ENCODE measurements around the gene AKAP3.
A peak's percentile ranks its signal among the peaks of the same experiment; 100 is the strongest.

The AKAP3 gene

GRCh38 chr12:4648501-4649357 lies at the start of gene AKAP3, which contains the start of gene NDUFA9:
Gene AKAP3, minus strand, starts transcription at chr12:4649051. Its CDS starts 10,855 bp downstream, at chr12:4638196.
Gene NDUFA9, plus strand, starts transcription at chr12:4649114. Its CDS starts 13 bp downstream, at chr12:4649127.
- peak; percentile 72 to 80 for DNase-seq

- DNase-seq = no peak
Observed at GRCh38 chr12:4690760-4691159, 41.9 kb upstream of the AKAP3 start.

GRCh38 chr12:4685317-4685716 lies 36.5 kb upstream of the AKAP3 start:
- DNase-seq = peak in 1 of 2 experiments; percentile 3

- DNase-seq = no peak
Observed at GRCh38 chr12:4681732-4682131, 32.9 kb upstream of the AKAP3 start.

DNA sequence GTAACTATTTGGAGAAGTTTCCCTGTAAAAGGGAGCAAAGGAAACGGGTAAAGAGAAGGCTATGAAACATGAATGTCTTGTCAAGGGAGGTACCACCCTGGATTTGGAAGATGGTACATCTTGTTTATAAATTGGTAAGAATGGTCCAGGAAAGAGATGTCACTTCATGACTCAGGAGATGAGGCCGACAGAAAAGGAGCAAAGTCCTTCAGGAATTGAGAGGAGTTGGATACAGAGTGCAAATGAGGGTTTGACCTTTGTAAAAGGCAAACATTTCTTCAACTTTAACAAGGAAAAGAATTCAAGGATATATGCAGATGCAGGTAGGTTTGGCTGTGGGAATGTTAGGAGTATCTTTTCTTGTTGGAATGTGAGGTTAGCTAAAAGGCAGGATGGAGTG lies 30.9 kb upstream of the AKAP3 start:
- DNase-seq = no peak

DNA sequence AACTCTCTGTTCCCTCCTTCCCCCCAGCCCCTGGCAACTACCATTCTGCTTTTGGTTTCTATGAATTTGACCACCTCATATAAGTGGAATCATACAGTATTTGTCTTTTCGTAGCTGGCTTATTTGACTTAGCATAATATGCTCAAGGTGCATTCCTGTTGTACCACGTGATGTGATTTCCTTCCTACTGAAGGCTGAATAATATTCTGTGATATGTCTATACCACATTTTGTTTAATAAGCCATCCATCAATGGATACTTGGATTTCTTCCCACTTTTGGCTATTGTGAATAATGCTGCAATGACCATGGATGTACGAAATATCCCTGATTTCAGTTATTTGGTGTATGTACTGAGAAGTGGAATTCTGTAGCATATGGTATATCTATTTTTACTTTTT lies 16.4 kb upstream of the AKAP3 start:
- DNase-seq = no peak

- no peak for DNase-seq
Observed at GRCh38 chr12:4663971-4664505, 15.2 kb upstream of the AKAP3 start.

GRCh38 chr12:4653691-4654090 lies 4.8 kb upstream of the AKAP3 start:
- DNase-seq = no peak

GRCh38 chr12:4653257-4653656 lies 4.4 kb upstream of the AKAP3 start:
- no peak for DNase-seq

- DNase-seq = no peak
Observed at GRCh38 chr12:4649358-4649661, 459 bp upstream of the AKAP3 start.

DNA sequence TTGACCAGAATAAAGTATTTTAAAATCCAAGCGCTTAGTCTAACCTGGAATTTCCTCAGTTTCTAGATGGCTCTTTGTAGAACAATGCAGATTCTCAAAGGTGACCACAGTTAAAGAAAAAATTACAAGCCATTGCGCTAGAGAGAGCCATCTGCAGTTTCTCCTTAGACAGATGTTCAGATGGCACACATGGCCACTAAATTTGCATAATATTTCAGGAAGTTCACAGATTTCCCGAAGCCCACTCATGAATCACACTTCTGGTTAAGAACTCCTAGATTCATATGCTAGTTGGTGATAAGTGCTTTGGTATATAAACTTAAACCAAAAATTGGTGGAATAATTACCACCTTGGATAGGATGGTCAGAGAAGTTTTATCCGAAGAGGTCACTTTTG lies 749 bp downstream of the AKAP3 start:
- no peak for DNase-seq

- no peak for DNase-seq
Observed at GRCh38 chr12:4645023-4645422, 3.8 kb downstream of the AKAP3 start.

DNA sequence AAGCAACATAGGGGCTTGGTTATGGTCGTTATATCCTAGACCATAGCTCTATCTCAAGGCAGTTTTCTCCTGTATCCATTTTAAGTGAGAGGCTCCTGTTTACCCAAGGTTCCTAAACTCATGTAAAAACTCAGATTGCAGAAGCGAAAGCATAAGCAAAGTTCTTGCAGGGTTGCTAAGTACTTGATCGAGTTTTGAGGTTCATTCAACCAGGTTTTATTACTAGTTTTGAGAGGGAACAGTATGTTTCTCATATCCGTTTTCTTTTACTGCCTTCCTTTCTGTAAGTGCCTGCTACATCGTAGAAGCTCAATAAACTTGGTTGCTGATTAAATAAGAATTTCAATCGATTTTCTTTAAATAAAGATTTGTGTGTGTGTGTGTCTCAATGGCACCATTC lies 5.1 kb downstream of the AKAP3 start:
- no peak for DNase-seq

GRCh38 chr12:4630262-4630661 lies 18.6 kb downstream of the AKAP3 start:
- no peak for DNase-seq

DNA sequence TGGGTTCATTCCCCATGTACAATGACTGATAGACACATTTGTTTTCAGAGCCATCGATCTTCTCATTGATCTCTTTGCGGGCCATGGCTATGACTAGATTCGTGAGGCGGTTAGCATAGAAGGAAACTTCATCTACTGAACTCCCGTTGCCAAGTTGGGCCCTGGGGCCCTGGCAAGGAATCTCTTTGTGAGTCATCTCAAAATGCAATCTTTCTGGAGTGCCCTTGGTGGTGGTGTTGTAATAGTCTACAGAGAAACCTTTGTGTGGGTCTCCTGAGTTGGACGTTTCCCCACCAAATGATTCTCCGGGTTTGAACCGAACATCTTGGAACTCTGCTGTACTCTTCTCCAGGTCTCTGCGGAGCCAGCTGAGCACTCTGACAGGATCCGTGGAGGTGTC lies 20.4 kb downstream of the AKAP3 start:
- DNase-seq = no peak

DNA sequence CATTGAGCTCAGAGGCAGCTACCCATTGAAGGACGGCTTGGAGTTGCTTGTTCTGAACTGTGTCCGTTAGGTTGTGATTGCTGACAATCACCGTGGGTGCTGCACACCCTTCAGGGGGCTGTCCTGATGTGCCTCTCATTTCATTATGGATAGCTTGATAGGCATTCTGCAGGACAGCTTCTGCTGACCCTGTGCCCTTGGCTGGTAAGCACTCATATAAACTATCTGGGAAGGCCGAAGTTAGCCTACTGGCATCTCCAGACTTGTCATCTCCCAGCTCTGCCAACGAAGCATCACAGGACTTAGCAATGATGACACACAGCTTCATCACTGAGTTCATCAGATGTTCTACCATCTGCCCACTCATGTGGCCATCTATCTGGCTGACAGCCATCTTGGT lies 22.3 kb downstream of the AKAP3 start:
- no peak for DNase-seq

GRCh38 chr12:4621511-4621910 lies 27.3 kb downstream of the AKAP3 start:
- no peak for DNase-seq

DNA sequence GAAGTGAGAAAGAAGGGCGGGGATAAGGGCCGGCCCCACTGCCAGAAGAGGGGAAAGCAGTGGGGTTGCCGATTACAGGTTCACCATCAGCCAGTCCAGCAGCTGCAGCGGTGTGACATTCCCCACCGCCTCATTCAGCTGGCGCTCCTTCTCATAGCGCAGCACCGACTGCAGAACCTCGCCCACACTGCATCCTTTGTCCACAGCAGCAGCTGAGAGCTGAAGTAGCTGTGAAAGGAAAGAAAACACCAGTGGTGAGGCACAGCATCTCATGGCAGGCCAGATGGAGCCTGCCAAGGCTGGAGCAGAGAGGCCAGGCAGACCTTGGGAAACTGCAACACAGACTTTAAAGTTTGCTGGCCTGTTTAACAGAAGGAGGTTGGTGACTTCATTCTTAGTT lies 33.2 kb downstream of the AKAP3 start:
- DNase-seq = no peak

DNA sequence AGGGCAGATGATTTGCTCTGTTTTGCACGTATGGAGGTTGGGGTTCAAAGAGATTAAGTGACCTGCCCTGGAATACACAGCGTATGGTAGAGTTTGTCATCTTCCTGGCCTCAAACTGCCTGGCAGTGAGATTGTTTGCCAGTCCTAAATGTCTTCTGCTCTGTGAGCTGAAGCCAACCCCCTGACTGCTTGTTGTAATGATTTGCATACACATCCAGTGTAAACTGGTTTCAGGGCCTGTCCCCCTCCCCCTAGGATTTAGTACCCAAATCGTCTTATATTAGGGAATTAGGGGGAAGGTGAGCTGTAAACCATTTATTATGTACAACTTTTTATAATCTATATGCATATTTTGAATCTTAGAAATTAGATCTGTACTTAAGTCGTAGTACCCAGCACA lies 38.4 kb downstream of the AKAP3 start:
- DNase-seq = no peak

DNA sequence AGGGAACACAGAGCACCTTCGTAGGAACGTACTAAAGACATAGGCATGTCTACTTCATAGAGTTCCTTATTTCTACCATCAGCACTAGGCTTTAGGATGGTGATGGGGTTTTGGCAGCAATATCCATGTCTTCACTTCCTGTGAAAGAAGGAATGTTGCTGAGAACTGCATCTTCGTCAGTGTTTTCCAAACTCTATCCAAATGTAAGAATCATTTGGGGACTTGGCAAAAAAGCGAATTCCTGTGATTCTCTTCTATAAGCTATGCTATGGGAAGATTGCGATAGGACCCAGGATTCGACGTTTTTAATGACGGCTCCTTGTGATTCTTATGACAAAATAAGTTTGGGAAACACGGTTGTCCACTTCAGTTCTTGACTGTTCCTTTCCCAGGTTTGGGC lies 39.8 kb downstream of the AKAP3 start:
- no peak for DNase-seq

DNA sequence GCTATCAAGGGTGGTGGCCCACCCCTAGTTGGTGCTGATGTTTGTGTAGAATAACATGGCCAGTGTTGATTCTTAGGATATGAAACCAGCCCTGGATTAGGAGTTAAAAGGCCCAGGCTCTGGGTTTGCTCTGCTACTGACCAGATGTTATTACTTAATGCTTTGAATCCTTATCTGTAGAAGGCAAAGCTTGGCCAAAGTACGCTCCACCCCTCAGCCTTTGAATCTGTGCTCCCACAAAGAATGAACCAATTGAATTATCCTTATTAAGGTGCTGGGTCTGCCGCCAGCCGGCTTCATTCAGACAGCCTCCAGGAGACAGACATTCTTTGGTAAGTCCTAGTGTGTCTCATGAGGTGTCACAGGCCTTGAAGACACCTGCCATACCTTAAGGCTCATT lies 41.8 kb downstream of the AKAP3 start:
- no peak for DNase-seq

DNA sequence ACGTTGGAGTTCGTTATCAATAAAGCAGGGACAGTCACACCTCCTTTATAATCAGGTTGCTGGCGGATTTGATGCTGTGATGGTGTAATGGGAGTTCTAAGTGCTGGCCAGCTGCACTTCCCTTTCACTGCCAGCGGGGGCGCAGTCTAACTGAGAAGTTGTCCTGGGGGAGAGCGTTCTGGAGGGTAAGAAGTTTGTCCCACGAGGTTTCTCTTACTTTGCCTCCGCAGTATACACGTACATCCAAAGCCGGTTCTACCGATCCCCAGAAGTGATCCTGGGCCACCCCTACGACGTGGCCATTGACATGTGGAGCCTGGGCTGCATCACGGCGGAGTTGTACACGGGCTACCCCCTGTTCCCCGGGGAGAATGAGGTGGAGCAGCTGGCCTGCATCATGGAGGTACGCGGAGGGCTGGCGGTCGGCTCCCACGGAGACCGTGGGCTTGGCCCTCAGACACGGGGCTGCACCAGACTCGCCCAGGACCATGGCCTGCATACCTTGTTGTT lies 44.1 kb downstream of the AKAP3 start:
- DNase-seq = peak; percentile 76 to 88

- no peak for DNase-seq
Observed at GRCh38 chr12:4603946-4604345, 44.9 kb downstream of the AKAP3 start.

DNA sequence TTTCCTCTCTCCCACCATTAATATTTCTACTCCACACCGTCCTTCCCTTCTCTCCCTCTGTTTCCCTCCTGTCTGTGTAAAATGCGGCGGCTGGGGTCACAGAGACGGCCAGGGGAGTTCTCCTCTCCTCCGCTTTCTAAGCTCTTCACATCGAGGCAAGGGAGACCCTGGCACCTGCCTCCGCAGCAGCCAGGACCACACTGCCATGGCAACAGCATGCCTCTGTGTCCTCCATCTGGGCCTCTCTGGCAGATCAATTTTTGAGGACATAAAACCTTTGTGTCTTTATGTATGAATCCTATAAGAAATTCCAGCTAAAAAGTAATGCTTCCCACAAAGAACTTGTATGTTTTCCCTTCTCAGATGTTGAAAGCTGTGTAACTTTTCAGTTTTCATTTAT lies 45.4 kb downstream of the AKAP3 start:
- no peak for DNase-seq

DNA sequence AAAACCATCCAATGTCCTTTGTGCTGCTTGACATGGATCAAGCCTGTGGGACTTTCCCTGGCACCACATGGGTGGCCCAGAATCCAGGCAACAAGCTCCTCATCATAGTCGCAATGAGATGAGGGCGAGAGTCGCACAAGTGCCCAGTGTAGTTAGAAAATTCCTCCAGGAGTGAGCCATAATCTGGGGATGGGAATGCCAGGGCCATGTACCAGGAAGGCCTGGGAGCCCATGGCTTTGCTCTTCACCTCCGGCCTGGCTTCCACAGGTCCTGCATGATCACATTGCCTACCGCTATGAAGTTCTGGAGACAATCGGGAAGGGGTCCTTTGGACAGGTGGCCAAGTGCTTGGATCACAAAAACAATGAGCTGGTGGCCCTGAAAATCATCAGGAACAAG lies 53.0 kb downstream of the AKAP3 start:
- no peak for DNase-seq
